SU-DHL-6 (cell line): Measurements from ENCODE around the gene SSNA1.

ENCODE experiments used
- EZH2phosphoT487 ChIP-seq: fragments of 200-600 bp; sonication (generic), shearing (Covaris generic); conservative IDR thresholded peaks from 2 replicates; pipeline ENCODE4 v1.6.1; 2018; ENCODE audit warnings: mild to moderate bottlenecking, antibody characterized with exemption, low read length, moderate library complexity, mixed read lengths
- TF ChIP-seq, protein P1 (sequence below): fragments of 200-600 bp; sonication (generic); IDR thresholded peaks from one replicate; pipeline ENCODE4 v1.5.1; 2017; ENCODE audit warnings: antibody characterized with exemption, mild to moderate bottlenecking, low read length, moderate library complexity; ENCODE audit not compliant: insufficient read depth, poor library complexity, severe bottlenecking

GRCh38 chr9:137198902-137199283, 10.4 kb downstream of the SSNA1 start:
- TF ChIP-seq, protein P1, sequence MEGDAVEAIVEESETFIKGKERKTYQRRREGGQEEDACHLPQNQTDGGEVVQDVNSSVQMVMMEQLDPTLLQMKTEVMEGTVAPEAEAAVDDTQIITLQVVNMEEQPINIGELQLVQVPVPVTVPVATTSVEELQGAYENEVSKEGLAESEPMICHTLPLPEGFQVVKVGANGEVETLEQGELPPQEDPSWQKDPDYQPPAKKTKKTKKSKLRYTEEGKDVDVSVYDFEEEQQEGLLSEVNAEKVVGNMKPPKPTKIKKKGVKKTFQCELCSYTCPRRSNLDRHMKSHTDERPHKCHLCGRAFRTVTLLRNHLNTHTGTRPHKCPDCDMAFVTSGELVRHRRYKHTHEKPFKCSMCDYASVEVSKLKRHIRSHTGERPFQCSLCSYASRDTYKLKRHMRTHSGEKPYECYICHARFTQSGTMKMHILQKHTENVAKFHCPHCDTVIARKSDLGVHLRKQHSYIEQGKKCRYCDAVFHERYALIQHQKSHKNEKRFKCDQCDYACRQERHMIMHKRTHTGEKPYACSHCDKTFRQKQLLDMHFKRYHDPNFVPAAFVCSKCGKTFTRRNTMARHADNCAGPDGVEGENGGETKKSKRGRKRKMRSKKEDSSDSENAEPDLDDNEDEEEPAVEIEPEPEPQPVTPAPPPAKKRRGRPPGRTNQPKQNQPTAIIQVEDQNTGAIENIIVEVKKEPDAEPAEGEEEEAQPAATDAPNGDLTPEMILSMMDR: no peak
- TF ChIP-seq EZH2phosphoT487: no peak
